ENCODE results near the gene FAM171A1. TPM values are rescaled to one million over a fixed set of nuclear protein-coding genes. Genes with fewer than 3 reads are reported as not detected.

Gene FAM171A1
- total and polyA plus RNA-seq, 12 donors: 3.5 to 14.1 (median 5.7) TPM

GRCh38 chr10:15262036-15262713, 108.9 kb downstream of the FAM171A1 start:
- 49 to 58% (median 54%) methylated on average over 10 of the region's 10 CpGs for WGBS, 4 donors
- Histone ChIP-seq H3K27ac (no peak overlapping the region), H3K27me3 (no peaks in the 10 kb centered on the region), H3K36me3 (replicated peaks in 1 of 2) (no peaks in the 10 kb centered on the region), H3K4me1 (replicated peaks in 1 of 2) (no peaks in the 10 kb centered on the region), H3K4me3 (no peak overlapping the region), H3K9me3 (replicated peaks in 1 of 3) (no peaks in the 10 kb centered on the region)
- intact Hi-C loops (cut with DNase I): no loop called here
- DNase-seq: peak in 1 of 7 donors; percentile 11
- TF ChIP-seq POLR2A (IDR thresholded peaks at IDR 0.05) (no peak), CTCF (IDR thresholded peaks at IDR 0.05) (peak in 3 of 6 experiments; percentile 10 to 36 (median 15))

- TF ChIP-seq POLR2A (IDR thresholded peaks at IDR 0.05): no peak
Observed at GRCh38 chr10:15259136-15259535, 112.0 kb downstream of the FAM171A1 start.

GRCh38 chr10:15258255-15258654, 112.8 kb downstream of the FAM171A1 start:
- intact Hi-C loops (cut with DNase I): no loop called here
- no peak for DNase-seq
- H3K4me1 ChIP-seq (replicated peaks in 1 of 2): no peaks in the 10 kb centered on the region
- WGBS, 4 donors: 94 to 97% (median 96%) methylated on average over 6 of the region's 6 CpGs
- H3K4me3 ChIP-seq: no peak overlapping the region
- TF ChIP-seq CTCF (IDR thresholded peaks at IDR 0.05) (no peak), POLR2A (IDR thresholded peaks at IDR 0.05) (no peak)
- H3K27ac ChIP-seq: no peak overlapping the region
- H3K9me3 ChIP-seq (replicated peaks in 1 of 3): no peaks in the 10 kb centered on the region
- H3K27me3 ChIP-seq: no peaks in the 10 kb centered on the region
- no peaks in the 10 kb centered on the region for H3K36me3 ChIP-seq (replicated peaks in 1 of 2)

More at GRCh38 chr10:15259136-15259535, 112.0 kb downstream of the FAM171A1 start:
- Histone ChIP-seq H3K27me3 (no peaks in the 10 kb centered on the region), H3K36me3 (replicated peaks in 1 of 2) (no peaks in the 10 kb centered on the region), H3K27ac (no peak overlapping the region), H3K9me3 (replicated peaks in 1 of 3) (no peaks in the 10 kb centered on the region), H3K4me3 (no peak overlapping the region), H3K4me1 (replicated peaks in 1 of 2) (no peaks in the 10 kb centered on the region)
- 87 to 96% (median 93%) methylated on average over 2 of the region's 2 CpGs for WGBS, 4 donors
- DNase-seq: no peak
- intact Hi-C loops (cut with DNase I): no loop called here

GRCh38 chr10:15255961-15256360, 115.1 kb downstream of the FAM171A1 start:
- no peaks in the 10 kb centered on the region for H3K27me3 ChIP-seq
- H3K4me1 ChIP-seq (replicated peaks in 1 of 2): no peaks in the 10 kb centered on the region
- no peak for DNase-seq
- no peak for TF ChIP-seq CTCF (IDR thresholded peaks at IDR 0.05)
- no peak for TF ChIP-seq POLR2A (IDR thresholded peaks at IDR 0.05)
- WGBS, 4 donors: 91 to 95% (median 94%) methylated on average over 6 of the region's 6 CpGs
- H3K4me3 ChIP-seq: no peak overlapping the region
- no peaks in the 10 kb centered on the region for H3K9me3 ChIP-seq (replicated peaks in 1 of 3)
- no peaks in the 10 kb centered on the region for H3K36me3 ChIP-seq (replicated peaks in 1 of 2)
- intact Hi-C loops (cut with DNase I): no loop called here
- no peak overlapping the region for H3K27ac ChIP-seq
